ENCODE measurements around the gene GNB5. TPM values are rescaled to one million over a fixed set of nuclear protein-coding genes. Genes with fewer than 3 reads are reported as not detected.
"Not testable (repeated sequence)": the region's sequence is repeated elsewhere in the genome, so short reads cannot be mapped to it uniquely, and the experiment has no call there.

The GNB5 gene
- total RNA-seq, 2 experiments from 2014 or later: 35.4 to 35.5 TPM

DNA sequence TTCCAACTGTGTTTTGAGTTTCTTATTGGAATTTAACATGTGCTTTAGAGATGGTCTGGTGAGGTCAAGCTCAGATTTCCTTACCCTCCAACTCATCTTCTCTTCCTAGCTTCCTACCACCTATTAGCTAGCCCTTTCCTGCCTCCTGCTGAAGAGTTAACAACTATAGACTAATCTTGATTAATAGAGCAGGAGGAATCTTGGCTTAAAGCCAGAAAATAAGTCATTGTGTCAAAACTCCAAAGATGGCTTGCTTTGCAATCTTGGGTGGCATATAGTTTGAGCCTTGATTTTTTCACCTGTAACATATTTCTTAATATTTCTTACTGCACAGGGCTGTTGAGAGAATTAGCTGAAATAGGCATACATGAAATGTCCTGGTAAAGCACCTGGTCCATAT lies 105.9 kb downstream of the GNB5 start:
- H3K27ac Mint-ChIP-seq: no peak overlapping the region
- DNase-seq: no peak
- peaks cover 6% of the 10 kb centered on the region for H3K36me3 Mint-ChIP-seq (ENCODE audit: low read depth)
- H3K4me1 Mint-ChIP-seq: peaks cover 23% of the 10 kb centered on the region
- ChIA-PET CTCF (no interaction called here), POLR2A (interaction anchor here (1.4 kb wide), 1 partner anchor 12 kb away, joined by 3 read pairs; no protein-coding TSS in a partner anchor)
- H3K27me3 Mint-ChIP-seq: peaks cover 6% of the 10 kb centered on the region
- peaks cover 6% of the 10 kb centered on the region for H3K9me3 Mint-ChIP-seq
- no peak overlapping the region for H3K4me3 Mint-ChIP-seq

DNA sequence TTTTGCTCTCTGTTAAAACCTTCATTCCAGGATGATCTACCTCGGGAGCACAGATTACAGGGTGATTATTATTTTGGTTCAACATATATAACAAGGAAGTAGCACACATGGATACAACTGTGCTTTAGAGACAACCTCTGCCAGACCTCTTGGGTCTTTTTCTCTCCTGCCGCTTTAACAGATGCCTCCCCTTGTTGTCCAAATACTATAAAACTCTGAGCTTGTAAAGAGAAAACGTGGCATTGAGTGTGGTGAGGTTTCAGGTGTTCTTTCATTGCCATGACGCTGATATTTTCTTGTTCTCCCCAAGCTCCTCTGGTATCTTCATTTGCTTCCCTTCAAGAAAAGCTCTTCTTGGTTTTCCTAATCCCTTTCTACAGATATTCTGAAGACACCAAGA lies 107.6 kb downstream of the GNB5 start:
- no peaks in the 10 kb centered on the region for H3K36me3 Mint-ChIP-seq (ENCODE audit: low read depth)
- H3K27me3 Mint-ChIP-seq: no peaks in the 10 kb centered on the region
- ChIA-PET POLR2A (interaction anchor here (0.9 to 2.5 kb wide), 7 partner anchors 14 to 113 kb away, joined by 3 to 9 read pairs (median 3); partner anchors contain the start of gene LEO1), CTCF (interaction anchor here (0.9 to 1.8 kb wide), 11 partner anchors 17 to 166 kb away, joined by 3 to 7 read pairs (median 4); no protein-coding TSS in a partner anchor)
- no peak for DNase-seq
- no peak overlapping the region for H3K4me3 Mint-ChIP-seq
- peaks cover 32% of the 10 kb centered on the region for H3K4me1 Mint-ChIP-seq
- no peaks in the 10 kb centered on the region for H3K9me3 Mint-ChIP-seq
- no peak overlapping the region for H3K27ac Mint-ChIP-seq

DNA sequence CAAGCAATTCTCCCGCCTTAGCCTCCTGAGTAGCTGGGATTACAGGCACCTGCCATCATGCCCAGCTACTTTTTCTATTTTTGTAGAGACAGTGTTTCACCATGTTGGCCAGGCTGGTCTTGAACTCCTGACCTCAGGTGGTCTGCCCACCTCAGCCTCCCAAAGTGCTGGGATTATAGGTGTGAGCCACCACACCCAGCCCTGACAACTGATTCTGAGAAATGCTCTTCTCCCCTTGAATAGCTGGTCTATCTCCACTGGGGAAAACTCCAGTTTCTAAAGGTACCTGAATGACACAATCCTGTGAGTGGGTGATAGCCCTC lies 108.2 kb downstream of the GNB5 start:
- POLR2A ChIA-PET: interaction anchor here (0.9 to 2.5 kb wide), 6 partner anchors 15 to 112 kb away, joined by 3 to 9 read pairs (median 4); partner anchors contain the start of gene LEO1

DNA sequence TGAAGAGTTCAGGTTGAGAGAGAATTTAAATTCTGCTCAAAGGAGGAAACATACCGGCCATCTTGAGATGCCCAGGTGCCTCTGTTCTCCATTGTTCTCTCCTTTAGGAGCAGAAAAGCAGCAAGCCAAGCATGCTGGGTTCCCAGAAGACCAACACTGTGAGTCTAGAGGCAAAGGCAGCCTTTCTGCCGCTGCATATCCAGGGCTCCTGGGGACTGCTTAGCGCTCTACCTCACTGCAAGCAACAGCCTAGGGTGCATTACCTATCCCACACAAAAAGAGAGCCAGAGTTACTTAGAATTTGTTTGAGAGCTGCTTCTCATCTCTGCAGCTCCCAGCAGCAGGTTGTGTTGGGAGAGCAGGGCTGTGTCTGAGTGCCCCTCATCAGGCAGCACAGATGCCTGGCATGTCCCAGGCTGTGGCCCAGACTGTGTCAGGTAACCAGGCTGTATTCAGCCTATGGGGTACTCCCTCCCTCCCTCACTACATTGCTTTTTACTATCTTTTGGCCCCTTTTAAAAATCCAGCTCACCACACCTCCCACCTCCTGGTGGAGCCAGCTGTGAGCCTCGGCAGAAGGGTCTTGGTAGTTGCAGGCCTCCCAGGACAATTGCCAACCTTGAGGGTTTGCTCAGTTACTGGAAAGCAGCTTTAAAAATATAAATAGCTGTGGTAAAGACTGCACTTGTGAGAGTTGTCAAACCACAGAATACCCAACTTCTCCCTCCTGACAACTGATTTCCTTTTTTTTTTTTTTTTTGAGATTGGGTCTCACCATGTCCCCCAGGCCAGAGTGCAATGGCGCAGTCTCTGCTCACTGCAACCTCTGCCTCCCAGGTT lies 108.8 kb downstream of the GNB5 start:
- Mint-ChIP-seq H3K27me3 (no peaks in the 10 kb centered on the region), H3K4me3 (peak overlapping the region; percentile 15), H3K9me3 (no peaks in the 10 kb centered on the region), H3K27ac (peak overlapping the region; percentile 50), H3K4me1 (peaks cover 35% of the 10 kb centered on the region), H3K36me3 (ENCODE audit: low read depth) (no peaks in the 10 kb centered on the region)
- peak; percentile 19 for DNase-seq
- ChIA-PET CTCF (interaction anchor here (0.7 to 1.8 kb wide), 13 partner anchors 13 to 177 kb away, joined by 3 to 7 read pairs (median 4); no protein-coding TSS in a partner anchor), POLR2A (interaction anchor here (0.9 to 2.5 kb wide), 5 partner anchors 15 to 112 kb away, joined by 3 to 9 read pairs (median 6); partner anchors contain the start of gene LEO1)

More for the DNA sequence above, 108.2 kb downstream of the GNB5 start:
- not testable (repeated sequence) for H3K4me3 Mint-ChIP-seq; H3K27me3 Mint-ChIP-seq; H3K9me3 Mint-ChIP-seq; H3K36me3 Mint-ChIP-seq (ENCODE audit: low read depth); DNase-seq
- CTCF ChIA-PET: interaction anchor here (0.7 to 1.8 kb wide), 14 partner anchors 13 to 177 kb away, joined by 3 to 7 read pairs (median 4); no protein-coding TSS in a partner anchor
- peak overlapping the region; percentile 50 for H3K27ac Mint-ChIP-seq
- H3K4me1 Mint-ChIP-seq: peaks cover 35% of the 10 kb centered on the region

DNA sequence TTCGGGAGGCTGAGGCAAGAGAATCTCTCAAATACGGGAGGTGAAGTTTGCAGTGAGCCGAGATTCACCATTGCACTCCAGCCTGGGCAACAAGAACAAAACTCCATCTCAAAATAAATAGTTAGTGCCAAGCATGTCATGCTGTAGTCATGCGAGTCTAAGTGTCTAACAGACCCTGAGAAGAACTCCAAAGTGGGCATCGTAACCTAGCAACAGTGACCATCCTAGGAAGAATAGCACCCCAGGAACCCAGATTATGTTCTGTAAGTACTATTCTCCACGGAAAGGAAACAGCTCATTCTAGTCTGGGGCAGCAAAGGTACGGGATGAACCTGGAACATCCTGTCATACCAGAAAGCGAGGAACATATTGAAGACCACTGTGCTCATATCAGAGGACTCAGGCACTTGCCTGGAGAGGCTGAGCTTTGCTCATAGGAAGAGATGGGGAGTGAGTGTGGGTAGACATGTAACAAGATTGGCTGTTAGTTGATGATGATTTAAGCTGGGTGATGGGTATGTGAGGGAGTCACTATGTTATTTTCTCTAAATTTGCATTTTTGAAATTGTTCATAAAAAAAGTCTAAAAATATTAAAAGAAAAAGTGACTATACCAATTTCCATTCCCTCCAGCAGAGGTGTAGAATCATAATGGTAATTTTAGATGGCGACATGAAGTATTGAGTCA lies 110.3 kb downstream of the GNB5 start:
- ChIA-PET POLR2A (no interaction called here), CTCF (interaction anchor here (1.0 to 3.2 kb wide), 4 partner anchors 35 to 99 kb away, joined by 3 to 18 read pairs (median 5); no protein-coding TSS in a partner anchor)
- Mint-ChIP-seq H3K9me3 (no peaks in the 10 kb centered on the region), H3K27ac (no peak overlapping the region), H3K4me1 (peaks cover 43% of the 10 kb centered on the region), H3K36me3 (ENCODE audit: low read depth) (no peaks in the 10 kb centered on the region), H3K4me3 (no peak overlapping the region), H3K27me3 (no peaks in the 10 kb centered on the region)
- DNase-seq: no peak

DNA sequence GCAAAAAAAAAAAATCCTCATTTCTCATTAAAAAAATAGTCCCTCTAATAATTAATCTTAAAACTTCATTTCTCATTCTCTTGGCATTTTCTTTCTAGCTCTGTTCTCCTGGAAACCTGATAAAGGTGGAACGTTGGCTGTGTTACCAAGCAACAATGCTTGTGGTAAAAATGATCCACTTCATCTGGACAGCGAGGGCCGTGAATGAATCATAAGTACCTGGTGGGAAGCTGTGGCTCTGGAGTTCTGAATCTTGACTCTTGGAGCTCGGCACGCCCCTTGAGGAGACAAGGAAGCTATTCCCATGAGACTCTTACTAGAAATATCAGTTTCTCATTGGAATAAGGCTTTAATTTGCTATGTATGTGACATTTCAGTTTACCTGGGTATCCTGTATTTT lies 111.2 kb downstream of the GNB5 start:
- CTCF ChIA-PET: interaction anchor here (0.5 to 3.6 kb wide), 12 partner anchors 11 to 190 kb away, joined by 3 to 28 read pairs (median 4); no protein-coding TSS in a partner anchor
- Mint-ChIP-seq H3K27me3 (no peaks in the 10 kb centered on the region), H3K27ac (no peak overlapping the region), H3K9me3 (no peaks in the 10 kb centered on the region), H3K4me3 (no peak overlapping the region), H3K36me3 (ENCODE audit: low read depth) (no peaks in the 10 kb centered on the region), H3K4me1 (peaks cover 43% of the 10 kb centered on the region)
- POLR2A ChIA-PET: no interaction called here
- DNase-seq: no peak

DNA sequence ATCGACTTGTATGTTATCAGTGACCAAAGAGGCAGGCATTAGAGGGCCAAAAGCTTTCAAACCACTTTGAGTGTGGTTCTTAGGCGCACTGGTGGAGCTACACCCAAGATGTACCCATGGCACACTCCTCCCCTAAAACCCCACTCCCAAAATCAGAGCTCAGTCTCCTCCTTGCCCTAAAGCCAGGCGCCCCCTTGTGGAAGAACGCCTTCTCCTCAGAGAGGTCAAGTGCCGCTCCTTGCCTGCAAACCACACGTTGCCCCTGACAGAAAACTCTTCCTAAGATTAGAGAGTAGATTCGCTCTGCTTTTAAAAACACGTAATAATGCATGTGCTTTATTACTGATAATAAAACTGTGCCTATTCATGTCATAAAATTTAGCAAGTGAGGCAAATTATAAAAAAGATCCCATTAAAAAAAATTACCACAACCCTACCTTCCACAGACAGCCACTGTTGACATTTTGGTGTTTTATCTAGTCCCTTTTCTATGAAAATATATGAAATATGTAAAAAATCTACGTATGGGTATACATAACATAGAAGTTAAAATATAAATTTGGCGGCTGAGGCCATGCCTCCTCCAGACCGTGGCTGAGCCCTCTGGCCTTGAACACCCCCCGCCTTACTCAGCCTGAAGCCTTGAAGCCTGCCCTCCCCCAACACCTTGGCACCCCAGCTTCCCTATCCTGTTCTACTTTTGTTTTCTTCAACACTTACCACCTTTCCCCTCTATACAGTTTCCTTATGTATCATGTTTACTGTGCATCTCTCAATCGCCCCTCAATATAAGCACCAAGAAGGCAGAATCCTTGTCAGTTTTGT lies 112.1 kb downstream of the GNB5 start:
- Mint-ChIP-seq H3K4me3 (no peak overlapping the region), H3K27me3 (no peaks in the 10 kb centered on the region), H3K27ac (no peak overlapping the region)

DNA sequence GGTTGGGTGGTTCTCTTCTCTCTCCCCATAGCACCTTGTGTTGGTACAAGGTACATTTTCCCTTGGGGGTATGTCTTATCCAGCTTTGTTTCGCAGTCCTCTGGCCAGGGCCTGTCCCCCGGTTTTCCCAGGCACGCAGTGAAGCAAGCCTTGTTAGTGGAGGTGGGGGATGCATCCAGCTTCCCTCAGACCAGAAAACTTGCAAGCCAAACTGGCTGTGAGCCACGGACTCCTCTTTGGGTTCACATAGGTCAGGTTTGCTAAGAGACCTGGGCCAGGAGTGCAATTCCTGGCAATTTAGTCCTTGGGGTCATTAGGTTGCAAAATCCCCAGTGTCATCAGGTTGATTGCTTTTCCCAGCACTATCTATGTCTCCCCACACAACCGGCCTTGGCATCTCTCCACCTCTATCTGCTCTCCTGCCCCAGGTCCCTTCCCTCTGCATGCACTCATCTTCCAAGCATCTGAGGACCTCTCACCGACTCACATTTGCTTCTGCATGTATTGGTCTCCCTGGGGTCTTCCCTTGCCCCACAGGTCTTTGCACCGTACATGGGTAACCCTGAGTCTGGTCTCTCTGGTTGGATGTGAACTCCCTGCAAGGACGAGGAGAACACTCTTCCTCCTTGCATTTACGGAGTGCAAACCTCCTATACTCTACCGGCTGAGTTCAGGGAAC lies 112.9 kb downstream of the GNB5 start:
- H3K27ac Mint-ChIP-seq: no peak overlapping the region
- DNase-seq: no peak
- no peak overlapping the region for H3K4me3 Mint-ChIP-seq
- no peaks in the 10 kb centered on the region for H3K9me3 Mint-ChIP-seq
- peaks cover 38% of the 10 kb centered on the region for H3K4me1 Mint-ChIP-seq
- no peaks in the 10 kb centered on the region for H3K27me3 Mint-ChIP-seq
- no peaks in the 10 kb centered on the region for H3K36me3 Mint-ChIP-seq (ENCODE audit: low read depth)
- ChIA-PET CTCF (interaction anchor here (0.6 to 3.6 kb wide), 34 partner anchors 10 to 243 kb away, joined by 3 to 28 read pairs (median 5); partner anchors contain the start of genes BCL2L10 and LEO1), POLR2A (interaction anchor here (0.6 to 2.8 kb wide), 3 partner anchors 58 to 97 kb away, joined by 3 to 17 read pairs (median 6); no protein-coding TSS in a partner anchor)

More for the DNA sequence above, 112.1 kb downstream of the GNB5 start:
- ChIA-PET POLR2A (interaction anchor here (1.7 to 2.8 kb wide), 2 partner anchors 58 to 98 kb away, joined by 6 to 17 read pairs; no protein-coding TSS in a partner anchor), CTCF (interaction anchor here (0.5 to 3.6 kb wide), 35 partner anchors 10 to 225 kb away, joined by 3 to 28 read pairs (median 5); partner anchors contain the start of genes BCL2L10 and LEO1)
- H3K36me3 Mint-ChIP-seq (ENCODE audit: low read depth): no peaks in the 10 kb centered on the region
- H3K9me3 Mint-ChIP-seq: no peaks in the 10 kb centered on the region
- peak; percentile 83 for DNase-seq
- H3K4me1 Mint-ChIP-seq: peaks cover 43% of the 10 kb centered on the region

DNA sequence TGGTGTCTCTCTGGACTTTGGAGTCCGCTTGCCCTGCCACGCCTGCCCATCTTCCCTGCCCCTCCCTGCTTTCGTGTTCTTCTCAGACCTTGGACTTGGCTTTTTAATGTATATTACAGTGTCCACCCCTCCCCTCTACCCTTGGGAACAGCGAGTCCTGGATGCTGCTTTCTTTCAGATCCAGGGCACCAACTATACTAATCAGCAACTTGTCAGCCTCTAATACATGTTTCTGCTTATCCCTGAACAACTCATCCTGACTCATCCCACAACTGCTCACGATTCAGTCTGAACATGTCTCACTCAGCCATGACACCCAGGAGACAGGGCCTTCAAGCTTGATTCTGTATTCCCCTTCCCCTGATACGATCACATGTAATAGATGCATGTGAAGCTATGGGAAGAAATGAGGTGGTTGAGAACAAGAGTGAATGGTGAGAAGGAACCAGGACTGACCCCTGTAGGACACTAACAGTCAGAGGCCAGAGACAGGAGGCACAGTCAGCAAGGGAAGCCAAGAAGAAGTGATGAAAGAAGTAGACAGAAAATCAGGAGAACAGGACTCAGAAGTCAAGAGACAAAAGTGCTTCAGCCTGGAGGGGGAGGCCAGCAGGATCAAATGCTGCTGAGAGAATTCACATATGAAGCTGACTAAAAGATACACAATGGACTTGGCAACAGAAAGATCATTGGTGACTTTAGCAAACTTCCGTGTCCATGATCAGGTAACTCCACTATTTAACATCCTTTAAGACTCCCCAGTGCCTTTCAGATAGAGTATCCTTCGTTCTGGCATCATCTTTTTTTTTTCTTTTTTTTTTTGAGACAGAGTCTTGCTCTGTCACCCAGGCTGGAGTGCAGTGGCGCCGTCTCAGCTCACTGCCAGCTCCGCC lies 114.1 kb downstream of the GNB5 start:
- ChIA-PET POLR2A (interaction anchor here (1.7 to 2.8 kb wide), 2 partner anchors 56 to 96 kb away, joined by 6 to 17 read pairs; no protein-coding TSS in a partner anchor), CTCF (interaction anchor here (0.8 to 3.6 kb wide), 12 partner anchors 8 to 242 kb away, joined by 3 to 28 read pairs (median 8); no protein-coding TSS in a partner anchor)
- Mint-ChIP-seq H3K4me3 (no peak overlapping the region), H3K4me1 (peaks cover 26% of the 10 kb centered on the region), H3K27ac (no peak overlapping the region), H3K27me3 (no peaks in the 10 kb centered on the region), H3K36me3 (ENCODE audit: low read depth) (no peaks in the 10 kb centered on the region), H3K9me3 (no peaks in the 10 kb centered on the region)
- DNase-seq: no peak

DNA sequence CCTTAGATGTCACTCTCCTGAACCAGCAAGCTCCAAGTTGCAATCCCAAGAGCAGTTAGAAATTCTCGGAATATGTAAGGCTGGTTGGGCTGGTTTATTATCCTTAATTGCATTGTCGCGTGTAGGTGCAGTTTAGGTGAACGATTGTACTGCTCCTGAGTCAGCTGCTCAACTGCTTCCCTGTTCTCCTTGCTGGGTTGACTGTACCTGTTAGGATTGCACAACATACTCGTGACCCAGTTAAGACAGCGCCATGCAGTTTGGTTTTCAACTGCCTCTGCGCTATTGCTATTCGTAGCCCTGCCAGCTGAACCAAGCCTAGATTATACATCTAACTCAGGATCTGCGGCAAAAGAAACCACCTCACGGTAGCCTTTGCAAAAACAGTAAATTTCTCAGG lies 119.6 kb downstream of the GNB5 start:
- ChIA-PET CTCF (no interaction called here), POLR2A (interaction anchor here (1.4 kb wide), 1 partner anchor 26 kb away, joined by 4 read pairs; no protein-coding TSS in a partner anchor)
- no peak for DNase-seq
- no peaks in the 10 kb centered on the region for H3K27me3 Mint-ChIP-seq
- H3K36me3 Mint-ChIP-seq (ENCODE audit: low read depth): peaks cover 9% of the 10 kb centered on the region
- H3K4me3 Mint-ChIP-seq: no peak overlapping the region
- H3K9me3 Mint-ChIP-seq: no peaks in the 10 kb centered on the region
- peaks cover 13% of the 10 kb centered on the region for H3K4me1 Mint-ChIP-seq
- no peak overlapping the region for H3K27ac Mint-ChIP-seq

DNA sequence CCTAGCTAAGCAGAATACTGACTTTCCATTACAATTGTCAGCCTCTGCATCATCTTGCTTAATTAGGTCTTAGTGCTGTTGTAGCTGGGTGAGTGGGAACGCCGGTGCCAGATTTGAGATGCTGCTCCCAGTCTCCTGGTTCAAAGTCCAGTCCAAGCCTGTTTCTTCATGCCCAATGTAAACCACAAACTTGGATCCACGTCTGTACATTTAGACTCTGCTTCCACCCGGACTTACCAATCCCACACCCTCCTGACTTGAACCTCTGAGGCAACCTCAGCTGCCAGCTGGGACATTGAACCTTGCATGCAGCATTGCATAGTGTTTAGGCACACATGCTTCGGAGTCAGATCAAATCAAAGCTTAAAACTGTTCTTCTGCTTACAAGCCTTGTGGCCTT lies 121.6 kb downstream of the GNB5 start:
- DNase-seq: no peak
- no peaks in the 10 kb centered on the region for H3K27me3 Mint-ChIP-seq

More for the DNA sequence above, 121.6 kb downstream of the GNB5 start:
- ChIA-PET POLR2A (interaction anchor here (0.5 to 1.3 kb wide), 2 partner anchors 45 to 98 kb away, joined by 3 to 4 read pairs; partner anchors contain the start of gene LEO1), CTCF (interaction anchor here (0.7 to 3.8 kb wide), 5 partner anchors 9 to 158 kb away, joined by 3 to 28 read pairs (median 4); no protein-coding TSS in a partner anchor)
- Mint-ChIP-seq H3K4me1 (peaks cover 24% of the 10 kb centered on the region), H3K4me3 (no peak overlapping the region), H3K27ac (no peak overlapping the region), H3K36me3 (ENCODE audit: low read depth) (peaks cover 21% of the 10 kb centered on the region), H3K9me3 (no peaks in the 10 kb centered on the region)

Measured in activated CD4-positive, alpha-beta memory T cell treated with anti-CD3 and anti-CD28 coated beads, Interleukin-2, amount 10 ng/mL, durations not matched to agents 7 days and 5 days (primary cell).